Hepatocyte (in vitro differentiated cells): ENCODE data around the gene SLC4A8. TPM values are rescaled to one million over a fixed set of nuclear protein-coding genes. Genes with fewer than 3 reads are reported as not detected.
A peak's percentile ranks its signal among the peaks of the same experiment; 100 is the strongest.

Experiments
- DNase-seq: peaks from one replicate; pipeline ENCODE4 v3.0.0-alpha.2; 2016; ENCODE audit warnings: low spot score
- H2AFZ ChIP-seq: fragments of 200-600 bp; sonication (generic); 2 replicates; pipeline ENCODE4 v1.6.0; 2016; ENCODE audit warnings: antibody characterized with exemption, mild to moderate bottlenecking
- H3K27ac ChIP-seq: fragments of 200-600 bp; sonication (generic); 2 replicates; pipeline ENCODE4 v1.5.1; 2016; ENCODE audit warnings: mild to moderate bottlenecking
- H3K27me3 ChIP-seq: fragments of 200-600 bp; sonication (generic); 2 replicates; pipeline ENCODE4 v1.6.1; 2016
- H3K36me3 ChIP-seq: fragments of 200-600 bp; sonication (generic); replicated peaks from 2 replicates; pipeline ENCODE4 v1.5.1; 2016; ENCODE audit warnings: low read depth; ENCODE audit not compliant: insufficient read depth
- H3K4me1 ChIP-seq: fragments of 200-600 bp; sonication (generic); 2 replicates; pipeline ENCODE4 v1.5.1; 2016; ENCODE audit warnings: mild to moderate bottlenecking, moderate library complexity; ENCODE audit not compliant: insufficient read depth
- H3K4me2 ChIP-seq: fragments of 200-600 bp; sonication (generic); 2 replicates; pipeline ENCODE4 v1.6.0; 2016
- H3K4me3 ChIP-seq: fragments of 200-600 bp; sonication (generic); 2 replicates; pipeline ENCODE4 v1.5.1; 2016; ENCODE audit warnings: mild to moderate bottlenecking
- H3K79me2 ChIP-seq: fragments of 200-600 bp; sonication (generic); 2 replicates; pipeline ENCODE4 v1.6.0; 2017; ENCODE audit warnings: mild to moderate bottlenecking
- H3K9me2 ChIP-seq: fragments of 200-600 bp; sonication (generic); replicated peaks from 2 replicates; pipeline ENCODE4 v1.6.0; 2017; ENCODE audit warnings: mild to moderate bottlenecking; ENCODE audit not compliant: insufficient read depth
- H3K9me3 ChIP-seq: fragments of 200-600 bp; sonication (generic); 2 replicates; pipeline ENCODE4 v1.5.1; 2016; ENCODE audit warnings: low read depth, mild to moderate bottlenecking
- H4K20me1 ChIP-seq: fragments of 200-600 bp; sonication (generic); 2 replicates; pipeline ENCODE4 v1.6.0; 2016; ENCODE audit warnings: mild to moderate bottlenecking; ENCODE audit not compliant: insufficient read depth, poor library complexity, severe bottlenecking
- CTCF ChIP-seq: fragments of 200-600 bp; sonication (generic); IDR thresholded peaks from 2 replicates; pipeline ENCODE4 v1.5.1; 2016; ENCODE audit warnings: antibody characterized with exemption, mild to moderate bottlenecking; ENCODE audit not compliant: poor library complexity
- EZH2 ChIP-seq: fragments of 200-600 bp; sonication (generic); IDR thresholded peaks from 2 replicates; pipeline ENCODE4 v1.6.1; 2016; ENCODE audit warnings: antibody characterized with exemption, mild to moderate bottlenecking, borderline replicate concordance
- EZH2phosphoT487 ChIP-seq: fragments of 200-600 bp; sonication (generic); IDR thresholded peaks from one replicate; pipeline ENCODE4 v1.6.1; 2018; ENCODE audit warnings: antibody characterized with exemption, mild to moderate bottlenecking, low read depth, moderate library complexity; ENCODE audit not compliant: unreplicated experiment, severe bottlenecking
- WGBS: methylation state at CpG from one replicate; pipeline ENCODE4 v1.1.6; 2016; ENCODE audit warnings: low lambda C conversion rate; ENCODE audit errors: missing lambda C conversion rate; 5-methylcytosine and 5-hydroxymethylcytosine counted together
- polyA plus RNA-seq: library from polyadenylated mRNA; unstranded; fragments of >200 nt; fragmentation: Nextera tagmentation; extraction: Ambion mirVana; gene quantifications from 2 replicates; pipeline ENCODE4 v1.2.1, GENCODE V29; 2016
- total RNA-seq: library from RNA; depleted of rRNA; stranded (reverse); fragments of >200 nt; gene quantifications from 2 replicates; pipeline ENCODE4 v1.2.3, GENCODE V29; 2014

SLC4A8 gene
- total and polyA plus RNA-seq, 2 experiments from 2014 or later, result 14.9 to 18.0 TPM

GRCh38 chr12:51439330-51439729 is 14.7 kb downstream of the SLC4A8 start:
- TF ChIP-seq CTCF (no peak), EZH2phosphoT487 (no peak), EZH2 (no peak)
- H2AFZ ChIP-seq, result no peak overlapping the region
- H3K27me3 ChIP-seq, result no peaks in the 10 kb centered on the region
- H3K79me2 ChIP-seq, result no peaks in the 10 kb centered on the region
- H3K4me1 ChIP-seq, result peaks cover 8% of the 10 kb centered on the region
- no peak overlapping the region for H3K27ac ChIP-seq
- no peak overlapping the region for H3K4me3 ChIP-seq
- 68% methylated on average over 2 of the region's 2 CpGs for WGBS
- H3K36me3 ChIP-seq, result no peaks in the 10 kb centered on the region
- H3K4me2 ChIP-seq, result no peak overlapping the region
- no peaks in the 10 kb centered on the region for H3K9me2 ChIP-seq
- no peaks in the 10 kb centered on the region for H3K9me3 ChIP-seq
- DNase-seq, result no peak
- no peaks in the 10 kb centered on the region for H4K20me1 ChIP-seq

- TF ChIP-seq EZH2phosphoT487 (no peak), CTCF (no peak), EZH2 (no peak)
- no peaks in the 10 kb centered on the region for H3K27me3 ChIP-seq
- peak overlapping the region; percentile 21 for H3K27ac ChIP-seq
- no peaks in the 10 kb centered on the region for H3K9me2 ChIP-seq
- H3K4me2 ChIP-seq, result no peak overlapping the region
- no peaks in the 10 kb centered on the region for H3K79me2 ChIP-seq
- H3K4me3 ChIP-seq, result no peak overlapping the region
- no peaks in the 10 kb centered on the region for H3K9me3 ChIP-seq
- 79% methylated on average over 3 of the region's 3 CpGs for WGBS
- H3K4me1 ChIP-seq, result peaks cover 8% of the 10 kb centered on the region
- DNase-seq, result peak; percentile 10
- no peaks in the 10 kb centered on the region for H3K36me3 ChIP-seq
- no peak overlapping the region for H2AFZ ChIP-seq
- H4K20me1 ChIP-seq, result no peaks in the 10 kb centered on the region
Observed at GRCh38 chr12:51441583-51441982, 17.0 kb downstream of the SLC4A8 start.

- WGBS, result 60% methylated on average over 4 of the region's 4 CpGs
- no peak overlapping the region for H2AFZ ChIP-seq
Observed at GRCh38 chr12:51442324-51442723, 17.7 kb downstream of the SLC4A8 start.

More at GRCh38 chr12:51442324-51442723, 17.7 kb downstream of the SLC4A8 start:
- Histone ChIP-seq H3K36me3 (no peaks in the 10 kb centered on the region), H3K9me2 (no peaks in the 10 kb centered on the region), H4K20me1 (no peaks in the 10 kb centered on the region), H3K4me3 (no peak overlapping the region), H3K27ac (peak overlapping the region; percentile 21), H3K27me3 (no peaks in the 10 kb centered on the region), H3K79me2 (no peaks in the 10 kb centered on the region), H3K4me2 (no peak overlapping the region), H3K4me1 (peaks cover 8% of the 10 kb centered on the region), H3K9me3 (no peaks in the 10 kb centered on the region)
- peak; percentile 49 for DNase-seq
- TF ChIP-seq EZH2 (no peak), EZH2phosphoT487 (no peak), CTCF (no peak)
